Neural crest cell (in vitro differentiated cells): ENCODE measurements around the gene ARMH1. TPM values are rescaled to one million over a fixed set of nuclear protein-coding genes. Genes with fewer than 3 reads are reported as not detected.

ENCODE experiments used
- DNase-seq: peaks from one replicate; pipeline ENCODE4 v3.0.0; 2021; ENCODE audit warnings: low read depth, mixed read lengths, low spot score
- H3K27ac Mint-ChIP-seq: one replicate; pipeline ENCODE4 v1.8.0; 2021; ENCODE audit warnings: mild to moderate bottlenecking, mixed read lengths; ENCODE audit not compliant: unreplicated experiment
- H3K27me3 Mint-ChIP-seq: 2 replicates; pipeline ENCODE4 v1.8.0; 2021; ENCODE audit warnings: low read depth, mild to moderate bottlenecking, mixed read lengths
- H3K36me3 Mint-ChIP-seq: 2 replicates; pipeline ENCODE4 v1.8.0; 2021; ENCODE audit warnings: low read depth, mild to moderate bottlenecking, mixed read lengths
- H3K4me1 Mint-ChIP-seq: 2 replicates; pipeline ENCODE4 v1.8.0; 2021; ENCODE audit warnings: mixed read lengths
- H3K4me3 Mint-ChIP-seq: one replicate; pipeline ENCODE4 v1.8.0; 2021; ENCODE audit warnings: mild to moderate bottlenecking, mixed read lengths
- H3K9me3 Mint-ChIP-seq: 2 replicates; pipeline ENCODE4 v1.8.0; 2021; ENCODE audit warnings: mixed read lengths
- total RNA-seq: library from RNA; stranded (reverse); gene quantifications from 2 replicates; pipeline ENCODE4 v1.2.1, GENCODE V29; 2021
- TF ChIP-seq, protein P1 (sequence below): fragments of 200-600 bp; sonication (generic); conservative IDR thresholded peaks from 2 replicates; pipeline ENCODE4 v1.5.0; 2021; ENCODE audit warnings: antibody characterized with exemption, mild to moderate bottlenecking

Gene ARMH1
- total RNA-seq, 1 donor from 2014 or later: 5.6 TPM

DNA sequence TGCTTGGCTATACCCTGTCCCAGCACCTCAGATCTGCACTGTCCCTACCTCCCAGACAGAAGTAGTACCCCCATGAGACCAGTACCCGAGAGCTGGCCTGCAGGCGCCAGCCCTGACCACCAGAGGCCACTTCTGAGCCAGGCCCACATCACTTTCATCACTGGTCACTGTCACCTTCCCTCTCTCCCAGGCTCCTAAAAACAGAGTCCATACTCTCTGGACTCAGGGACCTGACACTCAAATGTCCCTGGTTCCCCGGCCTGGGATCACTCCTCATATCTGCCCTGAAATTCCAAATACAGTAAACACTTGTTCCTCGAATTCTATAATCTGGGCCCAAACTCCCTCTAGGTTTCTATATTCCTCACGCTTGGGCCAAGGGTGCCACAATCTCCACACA is 18.9 kb upstream of the ARMH1 start:
- H3K27ac Mint-ChIP-seq: no peak overlapping the region
- peaks cover 15% of the 10 kb centered on the region for H3K4me1 Mint-ChIP-seq
- H3K36me3 Mint-ChIP-seq: no peaks in the 10 kb centered on the region
- peak; percentile 44 for DNase-seq
- peak overlapping the region; percentile 21 for H3K4me3 Mint-ChIP-seq
- H3K27me3 Mint-ChIP-seq: no peaks in the 10 kb centered on the region
- no peaks in the 10 kb centered on the region for H3K9me3 Mint-ChIP-seq
- TF ChIP-seq, protein P1, sequence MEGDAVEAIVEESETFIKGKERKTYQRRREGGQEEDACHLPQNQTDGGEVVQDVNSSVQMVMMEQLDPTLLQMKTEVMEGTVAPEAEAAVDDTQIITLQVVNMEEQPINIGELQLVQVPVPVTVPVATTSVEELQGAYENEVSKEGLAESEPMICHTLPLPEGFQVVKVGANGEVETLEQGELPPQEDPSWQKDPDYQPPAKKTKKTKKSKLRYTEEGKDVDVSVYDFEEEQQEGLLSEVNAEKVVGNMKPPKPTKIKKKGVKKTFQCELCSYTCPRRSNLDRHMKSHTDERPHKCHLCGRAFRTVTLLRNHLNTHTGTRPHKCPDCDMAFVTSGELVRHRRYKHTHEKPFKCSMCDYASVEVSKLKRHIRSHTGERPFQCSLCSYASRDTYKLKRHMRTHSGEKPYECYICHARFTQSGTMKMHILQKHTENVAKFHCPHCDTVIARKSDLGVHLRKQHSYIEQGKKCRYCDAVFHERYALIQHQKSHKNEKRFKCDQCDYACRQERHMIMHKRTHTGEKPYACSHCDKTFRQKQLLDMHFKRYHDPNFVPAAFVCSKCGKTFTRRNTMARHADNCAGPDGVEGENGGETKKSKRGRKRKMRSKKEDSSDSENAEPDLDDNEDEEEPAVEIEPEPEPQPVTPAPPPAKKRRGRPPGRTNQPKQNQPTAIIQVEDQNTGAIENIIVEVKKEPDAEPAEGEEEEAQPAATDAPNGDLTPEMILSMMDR: peak; percentile 71

DNA sequence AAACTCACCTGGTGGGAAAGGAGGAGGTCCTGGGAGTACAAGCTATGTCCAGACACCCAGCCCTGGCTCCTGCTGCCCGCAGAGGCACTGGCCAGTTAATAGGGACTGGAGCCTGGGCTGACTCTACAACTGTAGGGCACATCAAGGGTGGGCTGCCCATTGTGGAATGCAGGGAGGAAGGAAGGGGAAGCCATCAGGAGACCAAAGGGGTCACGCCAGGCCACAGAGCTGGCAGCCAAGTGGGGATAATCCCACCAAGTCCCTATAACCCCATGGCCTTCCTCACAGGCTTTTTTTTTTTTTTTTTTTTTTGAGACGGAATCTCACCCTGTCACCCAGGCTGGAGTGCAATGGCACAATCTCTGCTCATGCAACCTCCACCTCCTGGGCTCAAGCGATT is 14.9 kb upstream of the ARMH1 start:
- no peaks in the 10 kb centered on the region for H3K27me3 Mint-ChIP-seq
- H3K36me3 Mint-ChIP-seq: no peaks in the 10 kb centered on the region
- H3K9me3 Mint-ChIP-seq: no peaks in the 10 kb centered on the region
- TF ChIP-seq, protein P1: no peak
- H3K4me1 Mint-ChIP-seq: peaks cover 12% of the 10 kb centered on the region
- DNase-seq: no peak
- no peak overlapping the region for H3K4me3 Mint-ChIP-seq
- no peak overlapping the region for H3K27ac Mint-ChIP-seq

DNA sequence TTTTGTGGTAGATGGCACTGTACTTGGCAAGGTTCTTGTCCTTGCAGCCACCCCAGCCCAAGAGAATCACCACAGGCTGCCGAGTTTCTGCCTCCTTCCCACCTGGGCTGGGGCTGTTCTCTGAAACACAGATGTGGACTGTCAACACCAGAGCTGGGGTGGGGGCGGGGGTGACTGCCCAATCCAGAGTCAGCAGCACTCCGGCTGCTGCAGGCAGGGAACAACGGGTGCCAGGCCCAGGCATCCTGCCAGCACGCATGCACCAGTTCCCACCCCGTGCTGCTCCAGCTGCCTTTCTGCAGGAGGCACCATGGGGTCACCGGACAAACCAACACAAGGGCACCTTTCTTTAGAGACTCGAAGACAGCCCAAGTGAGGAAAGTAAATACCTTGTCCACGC is 14.3 kb upstream of the ARMH1 start:
- no peaks in the 10 kb centered on the region for H3K36me3 Mint-ChIP-seq
- no peaks in the 10 kb centered on the region for H3K9me3 Mint-ChIP-seq
- H3K4me3 Mint-ChIP-seq: no peak overlapping the region
- TF ChIP-seq, protein P1: no peak
- DNase-seq: no peak
- H3K4me1 Mint-ChIP-seq: peaks cover 12% of the 10 kb centered on the region
- H3K27ac Mint-ChIP-seq: no peak overlapping the region
- no peaks in the 10 kb centered on the region for H3K27me3 Mint-ChIP-seq

DNA sequence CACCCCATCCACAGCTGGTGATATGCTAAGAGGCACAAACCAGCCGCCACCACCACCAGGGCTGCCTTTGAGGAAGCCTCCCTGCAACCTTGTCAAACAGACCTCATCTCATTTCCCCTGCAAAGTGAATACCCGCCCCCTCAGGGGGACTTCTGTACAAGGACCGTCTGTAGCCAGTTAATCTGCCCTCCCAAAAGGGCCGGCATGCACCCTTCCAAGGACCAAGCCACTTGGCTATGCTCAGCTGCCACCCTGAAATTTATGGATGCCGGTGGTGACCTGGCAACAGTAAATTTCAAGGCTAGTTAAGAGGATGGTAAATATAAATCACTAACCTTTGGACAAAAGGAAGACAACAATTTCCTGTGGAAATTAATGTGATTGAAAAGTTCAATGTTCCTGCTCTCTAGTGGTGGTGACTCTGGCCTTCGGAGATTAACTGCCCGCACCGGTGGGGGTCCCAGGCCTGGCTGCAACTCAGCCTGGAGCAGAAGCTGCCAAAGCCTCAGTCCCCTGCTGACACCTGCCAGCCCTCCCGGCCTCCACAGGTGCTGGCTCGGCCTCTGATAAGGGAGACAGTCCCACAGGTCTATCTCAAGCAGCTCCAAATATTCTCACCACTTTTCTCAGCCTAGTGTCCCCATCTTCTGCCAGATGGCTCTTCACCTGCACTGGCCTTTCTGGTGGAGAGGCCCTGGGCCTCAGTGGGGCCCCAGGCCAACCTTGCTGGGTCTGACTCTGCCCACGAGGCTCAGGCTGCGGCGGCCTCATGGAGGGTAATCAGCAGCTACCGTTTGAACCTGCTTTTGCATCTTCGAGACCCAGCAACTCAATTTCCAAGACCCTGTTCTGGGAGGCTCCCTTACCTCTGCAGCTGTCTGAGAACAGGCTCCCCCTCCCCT is 12.5 kb upstream of the ARMH1 start:
- Mint-ChIP-seq H3K27me3 (no peaks in the 10 kb centered on the region), H3K4me1 (no peaks in the 10 kb centered on the region), H3K27ac (no peak overlapping the region), H3K9me3 (no peaks in the 10 kb centered on the region), H3K4me3 (no peak overlapping the region), H3K36me3 (no peaks in the 10 kb centered on the region)
- TF ChIP-seq, protein P1: no peak
- no peak for DNase-seq

DNA sequence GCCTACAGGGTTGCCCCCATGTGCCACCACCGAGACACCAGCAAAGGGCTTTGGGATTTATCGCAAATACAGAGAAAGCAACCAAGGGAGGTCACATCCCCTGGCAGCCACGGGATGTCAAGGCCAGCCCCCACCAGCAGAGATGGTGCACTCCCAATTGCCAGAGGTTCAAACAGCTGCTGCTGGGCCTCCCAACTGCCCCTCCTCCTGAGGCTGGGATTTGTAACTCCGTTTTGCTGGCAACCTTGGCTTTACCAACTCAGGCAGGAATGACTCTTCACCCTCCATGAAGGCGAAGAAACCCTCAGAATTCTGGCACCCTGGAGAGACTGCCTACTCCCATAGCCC is 11.9 kb upstream of the ARMH1 start:
- Mint-ChIP-seq H3K4me3 (no peak overlapping the region), H3K27me3 (no peaks in the 10 kb centered on the region), H3K4me1 (peaks cover 1% of the 10 kb centered on the region), H3K9me3 (no peaks in the 10 kb centered on the region), H3K36me3 (no peaks in the 10 kb centered on the region), H3K27ac (no peak overlapping the region)
- DNase-seq: no peak
- TF ChIP-seq, protein P1: no peak
